ENCODE measurements around the gene TMEM212.
"Not testable (repeated sequence)": the region's sequence is repeated elsewhere in the genome, so short reads cannot be mapped to it uniquely, and the experiment has no call there.

TMEM212 gene

DNA sequence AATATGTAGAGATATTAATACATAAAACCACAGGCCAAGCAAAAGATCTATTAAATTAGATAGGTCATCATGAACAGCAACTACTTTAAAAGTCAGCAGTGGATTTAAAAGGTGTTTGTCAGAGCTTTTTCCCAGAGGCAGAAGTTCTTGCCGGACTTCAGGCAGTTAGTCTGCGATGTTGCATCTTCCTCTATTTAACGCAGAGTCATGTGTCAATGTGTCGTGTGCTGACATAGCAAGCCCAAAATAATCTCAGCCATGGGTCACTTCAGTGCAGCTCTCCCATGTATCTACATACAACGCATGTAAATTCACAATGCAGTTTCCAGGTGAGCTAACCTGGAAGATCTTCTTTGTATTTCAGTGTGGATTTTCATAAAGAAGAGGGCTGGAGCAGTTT, 8.0 kb upstream of the TMEM212 start:
- no peak for DNase-seq

DNA sequence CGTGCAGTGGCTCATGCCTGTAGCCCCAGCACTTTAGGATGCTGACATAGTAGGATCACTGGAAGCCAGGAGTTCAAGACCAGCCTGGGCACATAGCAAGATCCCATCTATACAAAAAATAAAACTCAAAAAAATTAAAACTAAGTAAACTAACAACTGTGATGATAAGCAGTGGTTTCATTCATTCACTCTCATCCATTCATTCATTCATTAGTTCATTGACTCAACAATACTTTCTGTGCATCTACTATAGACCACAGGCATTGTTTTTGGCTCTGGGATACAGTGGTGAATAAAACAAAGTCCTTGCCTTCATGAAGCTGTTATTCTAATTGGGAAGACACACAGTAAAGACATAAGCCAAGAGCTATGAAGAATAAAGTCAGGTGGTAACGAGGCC, 7.5 kb upstream of the TMEM212 start:
- no peak for DNase-seq

DNA sequence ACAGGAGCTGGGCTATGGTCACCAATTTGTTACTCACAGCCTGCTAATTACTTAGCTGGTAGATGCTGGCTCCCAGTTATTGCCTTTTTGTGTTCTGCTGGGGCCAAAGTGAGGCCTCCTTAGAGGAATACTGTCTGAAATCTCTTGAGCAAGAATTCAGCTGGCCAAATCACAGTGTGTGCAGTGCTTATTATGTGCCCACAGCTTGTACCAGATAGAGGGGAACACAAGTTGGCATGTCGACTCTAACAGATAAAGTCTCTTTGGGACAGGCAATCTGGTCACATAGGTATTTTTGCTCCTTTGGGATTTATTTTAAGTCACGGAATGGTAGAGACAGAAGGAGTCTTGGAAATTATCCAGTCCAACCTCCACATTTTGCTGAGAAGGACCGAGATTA, 6.3 kb upstream of the TMEM212 start:
- DNase-seq, result no peak

DNA sequence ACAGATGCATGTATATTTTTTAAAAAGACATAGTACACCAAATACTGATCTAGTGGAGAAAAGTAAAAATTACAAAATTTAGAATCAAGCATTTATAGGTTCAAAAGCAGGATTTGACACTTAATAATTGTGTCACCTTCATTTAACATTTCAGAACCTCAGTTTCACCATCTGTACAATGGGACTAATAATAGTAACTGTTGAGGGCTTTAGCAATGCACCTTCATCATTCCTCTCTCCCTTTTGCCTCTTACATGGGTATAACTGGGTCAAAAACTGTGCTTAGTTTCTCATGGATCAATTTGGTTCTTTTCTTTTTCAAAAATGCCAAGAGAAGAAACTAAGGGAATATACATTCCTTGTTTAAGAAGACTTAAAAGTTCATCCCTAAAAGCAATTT, 5.5 kb upstream of the TMEM212 start:
- no peak for DNase-seq

DNA sequence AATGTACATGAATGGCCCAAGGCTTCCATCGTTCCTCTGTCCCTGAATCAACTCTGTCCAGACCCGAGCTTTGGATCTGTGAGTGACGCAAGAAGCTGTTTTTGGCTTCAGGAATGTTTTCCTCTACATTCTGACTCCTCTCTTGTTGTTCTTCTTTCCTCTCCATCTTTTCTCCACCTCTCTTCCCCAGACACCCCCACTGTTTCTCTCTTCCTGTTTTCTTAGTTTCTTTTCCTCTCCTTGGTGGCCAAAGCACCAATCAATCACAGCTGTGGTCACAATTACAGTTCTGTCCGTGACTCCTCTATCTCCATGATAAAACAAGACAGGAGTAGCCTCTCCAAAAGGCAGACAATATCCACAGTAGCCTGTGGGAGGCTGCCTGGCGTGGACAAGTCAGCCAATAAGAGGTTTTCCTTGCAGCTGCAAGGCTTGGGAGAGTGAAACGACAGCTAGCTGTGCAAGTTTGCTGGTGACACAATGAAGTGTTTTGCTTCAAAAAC, 4.9 kb upstream of the TMEM212 start:
- DNase-seq, result peak; percentile 60

DNA sequence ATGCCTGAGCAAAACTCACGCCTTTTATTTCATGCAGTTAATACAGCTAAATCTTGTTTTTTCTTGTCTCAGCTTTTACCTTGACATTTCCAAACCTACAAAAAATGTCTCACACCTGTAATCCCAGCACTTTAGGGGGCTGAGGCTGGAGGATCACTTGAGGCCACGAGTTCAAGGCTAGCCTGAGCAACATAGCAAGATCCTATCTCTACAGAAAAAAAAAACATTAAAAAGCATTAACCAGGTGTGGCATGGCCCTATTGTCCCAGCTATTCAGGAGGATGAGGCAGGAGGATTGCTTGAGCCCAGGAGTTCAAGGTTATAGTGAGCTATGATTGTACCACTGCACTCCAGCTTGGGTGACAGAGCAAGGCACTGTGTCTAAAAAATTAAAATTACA, 3.9 kb upstream of the TMEM212 start:
- no peak for DNase-seq

GRCh38 chr3:171840445-171840810, 2.7 kb upstream of the TMEM212 start:
- no peak for DNase-seq

DNA sequence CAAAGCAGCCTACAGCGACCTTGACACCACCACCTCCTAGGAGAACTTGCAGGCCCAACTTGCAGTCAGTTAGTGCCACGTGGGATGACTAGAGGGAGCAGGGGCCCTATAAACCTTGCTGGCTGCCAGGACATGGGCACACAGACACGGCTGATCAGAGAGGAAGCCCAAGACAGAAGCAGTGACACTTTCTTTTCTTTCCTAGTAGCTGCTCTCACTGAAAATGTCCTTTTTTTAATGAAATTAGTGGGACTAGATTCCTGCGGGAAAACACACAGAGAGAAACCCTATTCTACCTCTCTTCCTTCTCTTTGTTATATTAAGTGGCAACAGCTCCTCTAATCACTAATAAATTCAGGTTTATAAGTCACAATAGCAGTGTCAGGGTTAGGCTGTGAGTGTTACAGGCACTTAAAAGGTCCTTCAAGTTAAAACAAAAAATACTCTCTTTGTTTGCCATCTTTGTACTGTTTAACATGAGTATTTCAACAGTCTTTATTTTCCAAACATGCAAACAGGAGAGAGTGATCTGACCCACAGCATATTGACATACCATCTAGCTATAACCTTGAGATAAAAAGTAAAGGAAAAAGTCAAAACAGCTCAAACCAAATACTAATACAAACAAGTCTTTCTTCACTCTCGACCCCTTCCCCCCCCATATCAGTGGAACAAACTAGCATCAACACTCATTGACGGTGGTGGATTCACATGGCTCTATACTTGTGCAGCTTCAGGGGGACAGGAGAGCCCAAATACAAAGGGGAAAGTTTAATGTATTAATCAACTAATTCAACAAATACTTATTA, 2.1 kb upstream of the TMEM212 start:
- no peak for DNase-seq

- peak; percentile 68 for DNase-seq
Observed at GRCh38 chr3:171841620-171842000, 1.5 kb upstream of the TMEM212 start.

DNA sequence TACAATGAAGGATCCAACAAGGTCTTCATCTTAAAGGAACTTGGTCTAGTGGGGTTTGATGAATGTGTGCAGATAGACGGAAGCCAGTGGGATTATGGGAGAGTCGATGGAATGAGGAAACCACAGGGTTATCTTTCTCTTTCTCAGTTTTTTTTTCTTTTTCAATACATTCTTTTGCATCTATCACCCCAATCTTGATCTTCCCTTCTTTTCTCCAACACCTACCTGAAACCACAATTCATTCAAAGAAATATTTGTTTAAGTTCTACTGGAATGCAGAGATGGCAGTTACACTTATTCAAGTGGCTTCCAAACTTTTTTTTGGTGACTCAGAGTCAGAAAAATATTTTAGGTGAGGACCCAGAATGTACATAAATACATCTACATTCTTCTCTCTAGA, 1.7 kb downstream of the TMEM212 start:
- DNase-seq, result no peak

DNA sequence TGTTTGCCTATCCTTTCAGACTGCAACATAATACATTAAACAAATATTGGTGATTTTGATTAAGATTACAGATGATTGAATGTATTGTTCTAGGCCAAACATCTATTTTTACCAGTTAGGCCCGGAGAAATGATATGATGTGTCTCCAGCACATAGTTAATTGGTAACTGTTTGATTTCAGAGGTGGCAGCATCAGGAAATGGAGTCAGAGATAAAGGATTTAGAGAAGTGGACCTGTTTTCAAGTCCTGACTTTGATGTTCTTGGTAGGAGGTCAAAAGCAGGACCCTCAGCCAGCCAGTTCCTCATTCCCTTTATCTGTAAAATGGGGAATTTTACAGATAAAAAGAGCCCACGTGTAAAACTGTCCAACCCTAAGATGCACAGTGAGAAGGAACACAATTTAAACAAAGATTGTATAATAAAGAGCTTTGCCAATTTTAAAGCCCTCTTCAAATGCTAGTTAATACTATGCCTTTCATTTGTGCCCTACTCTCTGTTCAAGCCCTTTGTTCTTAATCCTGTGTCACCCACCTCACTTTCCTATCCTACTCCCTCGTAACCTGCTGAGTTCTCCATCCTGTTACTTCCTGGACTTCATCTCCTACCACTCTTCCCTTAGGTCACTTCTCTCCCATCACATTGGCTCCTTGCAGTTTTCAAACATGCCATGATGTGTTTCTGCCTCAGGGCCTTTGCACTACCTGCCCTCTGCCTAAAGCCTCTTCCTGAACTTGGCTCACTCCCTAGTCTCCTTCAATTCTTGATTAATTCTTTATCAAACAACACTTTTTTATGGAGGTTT, 2.5 kb downstream of the TMEM212 start:
- DNase-seq, result no peak

DNA sequence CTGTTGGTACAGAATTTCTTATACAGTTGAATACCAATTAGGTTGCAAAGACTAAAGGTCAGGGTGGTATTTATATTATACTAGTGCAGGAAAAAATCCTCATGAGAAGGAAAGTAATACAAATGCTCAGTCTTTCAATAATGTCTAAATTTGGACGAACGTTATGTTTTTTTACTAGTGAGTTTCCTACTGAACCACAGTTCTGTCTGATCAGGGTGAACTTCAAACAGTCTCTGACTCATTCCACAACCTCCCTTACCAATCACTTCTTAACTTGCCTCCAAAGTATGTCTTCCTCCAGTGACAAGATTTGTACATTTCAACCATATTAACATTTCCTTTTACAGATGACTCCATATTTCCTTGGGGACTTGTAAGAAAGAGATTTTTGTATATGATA, 3.4 kb downstream of the TMEM212 start:
- DNase-seq, result peak; percentile 62

DNA sequence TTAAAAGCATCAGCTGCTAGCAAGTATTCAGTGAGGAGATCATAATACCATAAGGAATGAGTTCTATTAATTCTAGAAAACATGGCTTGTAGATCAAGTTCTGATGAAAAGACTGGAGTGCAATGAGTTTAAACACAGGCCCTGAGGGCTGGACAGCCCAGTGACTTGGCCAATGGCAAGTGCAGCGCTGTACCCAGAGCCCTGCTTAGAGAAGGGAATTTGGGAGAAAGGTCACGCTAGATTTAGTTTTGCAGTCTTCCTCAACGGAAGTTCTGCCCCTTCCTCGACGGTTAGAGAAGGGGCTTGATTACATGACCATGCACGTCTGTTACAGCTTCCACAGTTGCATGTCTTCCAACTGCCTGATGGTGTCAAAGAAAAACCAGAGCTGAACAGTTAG, 4.0 kb downstream of the TMEM212 start:
- no peak for DNase-seq

- DNase-seq, result no peak
Observed at GRCh38 chr3:171847595-171848259, 4.6 kb downstream of the TMEM212 start.

DNA sequence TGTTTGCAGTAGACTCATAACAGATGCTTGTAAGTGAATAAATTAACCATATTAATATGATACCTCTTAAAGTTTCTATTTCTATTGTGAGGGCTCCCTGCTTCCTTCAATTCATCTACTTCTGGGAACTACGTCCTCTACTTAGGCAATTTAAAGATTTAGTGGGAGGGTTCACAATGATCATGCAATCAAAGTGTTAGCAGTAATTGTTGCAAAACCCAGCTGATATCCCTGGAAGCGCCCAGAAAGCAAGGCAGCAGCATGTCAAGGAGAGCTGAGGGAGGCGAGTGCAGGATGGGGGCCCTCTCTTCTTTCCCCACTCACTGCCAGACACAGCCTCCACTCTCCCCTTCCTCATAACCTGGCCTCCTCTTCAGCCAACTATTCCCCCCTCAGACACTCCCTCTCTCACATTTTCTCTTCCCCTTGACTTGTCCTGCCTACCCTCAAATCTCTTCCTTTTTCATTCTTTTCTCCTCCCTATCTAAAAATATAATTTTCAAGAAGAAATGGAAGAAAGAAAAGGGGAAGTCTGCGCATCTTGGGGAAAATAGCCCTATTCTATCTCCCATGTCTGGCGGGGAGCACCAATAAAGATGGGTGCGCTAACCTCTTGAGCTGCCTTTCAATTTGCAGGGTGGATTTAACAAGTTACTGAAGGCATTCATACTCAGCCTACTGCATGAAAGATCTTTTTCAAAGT, 6.6 kb downstream of the TMEM212 start:
- DNase-seq, result no peak

DNA sequence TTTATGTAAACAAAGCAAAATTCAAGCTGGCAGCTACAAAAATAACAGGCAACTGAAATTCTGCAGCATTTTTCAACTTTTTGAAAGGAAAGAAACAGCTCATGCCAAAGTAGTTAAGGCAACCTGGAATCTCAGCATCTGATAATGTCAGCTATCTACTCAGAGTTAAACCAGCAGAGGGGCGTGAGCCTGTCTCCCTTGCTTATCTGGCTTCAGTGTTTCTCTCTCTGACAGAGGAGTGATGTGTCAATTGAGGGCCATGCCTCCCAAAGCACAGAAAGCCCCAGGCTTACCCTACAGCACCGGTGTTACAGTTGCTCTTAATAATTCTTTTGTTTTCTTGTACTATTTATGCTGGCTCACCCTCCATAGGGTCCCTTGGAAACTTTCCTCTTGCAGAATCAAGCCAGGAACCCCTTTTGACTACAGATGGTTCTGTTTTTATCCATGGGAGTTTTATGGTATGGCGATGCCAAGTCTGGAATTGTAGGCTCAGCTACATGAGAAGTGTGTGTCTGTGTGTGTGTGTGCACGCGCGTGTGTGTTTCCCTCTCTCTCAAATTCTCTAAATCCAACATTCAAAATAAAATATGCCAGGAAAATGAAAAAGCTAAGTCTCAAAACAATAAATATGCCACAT, 7.3 kb downstream of the TMEM212 start:
- DNase-seq, result no peak

GRCh38 chr3:171850960-171851659, 8.0 kb downstream of the TMEM212 start:
- DNase-seq, result no peak

GRCh38 chr3:171851660-171852058, 8.5 kb downstream of the TMEM212 start:
- DNase-seq, result peak; percentile 75

- DNase-seq, result no peak
Observed at GRCh38 chr3:171854649-171855305, 11.6 kb downstream of the TMEM212 start.

- DNase-seq, result not testable (repeated sequence)
Observed at GRCh38 chr3:171858770-171859169, 15.6 kb downstream of the TMEM212 start.
